Neural progenitor cell (in vitro differentiated cells): ENCODE data around the gene PERM1.

Source experiments
- CTCF ChIP-seq: fragments of 200-600 bp; sonication (generic); IDR thresholded peaks from 2 replicates; pipeline ENCODE4 v1.5.1; 2017; ENCODE audit warnings: antibody characterized with exemption, mild to moderate bottlenecking
- EZH2phosphoT487 ChIP-seq: fragments of 200-600 bp; sonication (generic); IDR thresholded peaks from 2 replicates; pipeline ENCODE4 v1.6.1; 2017; ENCODE audit warnings: antibody characterized with exemption

GRCh38 chr1:997713-997992 is 15.8 kb upstream of the PERM1 start:
- TF ChIP-seq CTCF (no peak), EZH2phosphoT487 (no peak)
